NCI-H2227 (cell line): ENCODE data around the gene ADI1.
"Not testable (repeated sequence)": the region's sequence is repeated elsewhere in the genome, so short reads cannot be mapped to it uniquely, and the experiment has no call there.

ENCODE experiments used
- DNase-seq: peaks from one replicate; lab custom pipeline; 2025; ENCODE audit not compliant: unreplicated experiment; lab: John Stamatoyannopoulos, UW

ADI1 gene

DNA sequence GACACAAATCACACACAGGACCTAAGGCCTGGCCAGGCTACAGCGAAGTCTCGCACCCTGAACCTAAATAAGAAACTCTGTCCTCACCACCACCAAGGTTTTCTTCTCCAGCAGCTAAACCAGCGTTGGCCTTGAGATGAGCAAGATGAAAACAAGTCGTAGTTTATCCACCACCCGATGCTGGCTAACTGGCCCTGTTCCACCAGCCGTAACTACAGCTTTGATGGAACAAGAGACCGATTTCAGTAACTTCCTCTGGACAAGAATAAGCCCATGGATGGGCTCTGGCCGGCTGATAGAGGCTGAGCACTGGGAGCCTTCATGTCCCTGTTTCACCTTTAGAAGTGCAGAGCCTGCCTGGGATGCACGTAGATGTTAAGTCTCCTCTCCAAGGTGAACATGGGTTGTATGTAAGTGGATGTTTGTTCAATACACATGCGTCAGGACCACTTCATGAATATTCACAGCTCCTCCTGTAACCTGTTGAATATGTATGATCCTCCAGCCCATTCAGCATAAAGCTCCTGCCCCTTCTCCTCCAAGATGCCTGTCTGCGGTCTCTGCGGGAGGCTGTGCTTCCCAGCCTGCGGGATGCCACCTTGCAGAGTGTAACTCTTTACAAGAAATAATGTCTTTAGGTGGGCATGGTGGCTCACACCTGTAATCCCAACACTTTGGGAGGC lies 24.2 kb downstream of the ADI1 start:
- no peak for DNase-seq

DNA sequence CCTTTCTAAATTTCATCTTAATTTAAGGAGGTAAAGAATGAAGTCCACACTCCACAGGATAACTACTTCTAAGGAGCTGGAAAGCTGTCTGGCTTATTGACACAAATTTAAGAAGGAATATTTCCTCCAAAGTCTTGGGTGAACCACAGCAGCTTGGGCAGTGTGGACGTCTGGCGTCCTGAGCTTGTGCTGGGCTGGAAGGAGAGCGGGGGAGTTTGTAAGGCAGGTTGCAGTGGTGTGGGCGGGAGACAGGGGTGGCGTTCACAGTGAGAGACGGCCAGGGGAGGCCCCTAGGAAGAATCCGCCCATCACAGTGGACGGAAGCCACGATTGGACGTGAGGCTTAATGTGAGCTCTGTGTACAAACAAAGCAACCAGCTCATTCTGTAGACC lies 25.7 kb downstream of the ADI1 start:
- peak; percentile 86 for DNase-seq

DNA sequence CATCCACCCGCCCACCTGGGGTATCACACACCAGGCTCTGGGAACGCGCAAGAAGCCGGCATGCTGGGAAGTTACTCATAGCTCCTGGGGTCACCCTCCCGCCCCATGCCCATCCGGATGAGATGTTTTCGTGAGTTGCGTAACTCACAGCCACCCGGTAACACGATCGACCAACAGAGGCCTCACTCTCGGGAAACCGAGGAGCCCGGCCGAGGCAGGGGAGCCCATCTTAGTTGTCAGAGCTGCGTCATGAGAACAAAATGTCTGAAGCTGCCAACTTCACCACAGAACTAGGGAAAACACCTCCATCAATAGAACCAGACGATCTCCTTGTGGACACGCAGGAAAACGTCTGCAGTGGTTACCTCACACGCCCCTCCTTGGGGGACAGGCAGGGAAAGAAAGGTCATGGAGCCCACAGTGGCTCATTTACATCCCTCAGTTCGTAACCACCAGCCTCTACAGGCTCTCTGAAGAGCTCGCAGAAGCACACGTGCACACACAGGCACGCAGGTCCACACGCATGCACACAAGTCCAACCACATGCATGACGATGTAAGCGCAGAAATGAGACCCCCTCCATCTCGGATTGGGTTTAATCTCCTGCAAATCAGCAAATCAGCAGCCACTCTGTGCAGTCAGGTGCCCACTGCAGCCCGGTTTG lies 26.2 kb downstream of the ADI1 start:
- peak; percentile 60 for DNase-seq

DNA sequence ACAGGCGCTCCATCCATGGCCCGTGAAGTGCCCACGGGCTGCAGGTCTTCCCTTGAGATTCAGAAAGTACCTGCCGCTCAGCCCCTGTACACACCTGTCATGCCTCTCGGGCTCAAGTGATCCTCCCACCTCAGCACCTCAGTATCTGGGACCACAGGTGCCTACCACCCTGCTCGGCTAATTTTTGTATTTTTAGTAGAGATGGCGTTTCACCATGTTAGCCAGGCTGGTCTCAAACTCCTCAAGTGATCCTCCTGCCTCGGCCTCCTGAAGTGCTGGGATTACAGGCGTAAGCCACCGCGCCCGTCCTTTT lies 26.9 kb downstream of the ADI1 start:
- not testable (repeated sequence) for DNase-seq

DNA sequence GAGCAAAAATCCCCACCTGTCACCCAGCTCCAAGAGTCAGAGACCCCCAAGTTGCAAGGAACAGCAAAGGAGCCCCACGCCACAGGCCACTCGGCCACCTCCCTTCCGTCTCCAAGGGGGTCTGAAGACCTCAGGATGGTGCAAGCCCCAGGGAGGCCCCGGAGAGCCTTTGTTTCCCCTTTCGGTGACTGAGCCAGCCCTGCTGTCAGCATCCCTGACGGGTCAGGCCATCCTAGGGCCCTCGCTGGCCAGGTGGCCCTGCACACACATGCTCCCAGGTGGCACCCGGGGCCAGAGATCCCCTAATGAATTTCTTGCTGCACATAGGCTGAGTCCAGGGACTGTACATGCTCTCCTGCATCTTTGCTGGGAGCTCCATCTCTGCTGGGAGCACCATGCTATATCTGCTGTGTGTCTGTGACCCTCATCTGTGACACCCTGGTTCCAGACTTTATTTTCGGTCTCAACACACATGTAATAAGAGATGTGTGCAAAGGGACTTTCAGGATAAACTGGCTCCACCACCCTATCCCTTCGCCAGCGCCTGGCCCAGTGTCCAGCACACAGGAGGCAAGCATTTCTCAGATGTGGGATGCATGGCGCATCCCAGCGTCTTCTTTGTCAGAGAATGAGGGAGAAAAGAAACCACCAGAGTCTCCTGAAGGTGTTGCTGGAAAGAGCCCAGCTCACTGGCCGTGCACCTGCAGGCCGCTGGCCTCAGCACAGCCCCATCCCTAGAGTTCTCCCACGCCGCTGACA lies 27.4 kb downstream of the ADI1 start:
- no peak for DNase-seq

DNA sequence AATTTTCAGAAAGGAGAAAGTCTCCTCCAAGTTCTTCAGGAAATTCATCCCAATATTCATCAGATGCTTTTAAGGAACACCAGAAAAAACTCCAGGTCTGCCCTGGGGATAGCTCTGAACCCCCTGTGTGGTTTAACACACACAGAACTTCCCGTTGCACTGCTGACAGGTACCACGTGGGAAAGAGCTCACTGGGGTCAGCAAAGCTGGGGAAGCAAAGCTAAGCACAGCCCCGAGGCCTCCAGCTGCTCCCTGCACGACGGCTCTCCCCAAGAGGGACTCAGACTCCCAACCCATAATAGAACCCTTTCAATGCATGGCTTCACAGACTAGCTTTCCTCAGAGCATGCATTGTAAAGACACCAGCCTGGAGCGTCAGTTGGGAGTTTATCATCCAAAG lies 28.0 kb downstream of the ADI1 start:
- DNase-seq: no peak

DNA sequence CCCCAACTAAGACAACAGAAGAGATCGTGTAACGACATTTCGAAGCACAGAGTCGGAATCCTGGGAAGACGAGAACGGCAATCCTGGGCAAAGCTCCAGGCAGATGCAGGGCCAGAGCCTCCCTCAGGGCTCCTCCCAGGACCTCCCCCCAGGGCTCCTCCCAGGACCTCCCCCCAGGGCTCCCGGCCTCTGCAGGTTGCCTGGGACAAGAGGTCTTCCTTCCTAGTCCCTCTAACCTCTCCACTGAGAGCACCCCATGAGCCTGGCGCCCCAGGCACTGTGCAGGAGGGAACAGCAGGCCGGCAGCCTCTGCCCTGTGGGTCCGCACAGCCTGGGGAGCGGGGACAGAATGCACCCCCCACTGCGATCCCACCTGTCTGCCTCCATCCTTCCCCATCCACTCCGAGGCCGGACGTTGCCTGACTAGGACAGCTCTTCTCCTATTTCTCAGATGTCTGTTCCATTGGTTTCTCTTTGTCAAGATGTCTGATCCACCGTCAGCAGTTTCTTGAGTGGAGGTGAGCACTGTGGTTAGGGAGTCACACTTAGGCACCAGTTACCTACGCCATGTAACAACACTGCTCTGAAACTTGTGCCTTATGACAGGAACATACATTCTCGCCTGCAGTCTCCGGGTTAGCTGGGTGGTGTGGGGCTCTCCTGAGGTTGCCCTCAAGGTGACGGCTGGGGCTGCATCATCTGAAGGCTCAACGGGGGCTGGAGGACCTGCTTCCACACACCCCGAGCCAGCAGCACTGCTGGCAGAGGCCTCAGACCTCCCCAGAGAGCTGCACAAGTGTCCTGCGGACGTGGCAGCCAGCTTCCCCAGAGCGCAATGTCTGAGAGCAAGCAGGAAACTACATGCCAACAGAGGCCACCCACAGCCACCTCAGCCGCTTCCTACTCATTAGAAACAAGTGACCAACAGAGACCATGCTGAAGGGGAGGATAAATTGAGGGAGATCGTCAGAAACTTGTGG lies 28.9 kb downstream of the ADI1 start:
- DNase-seq: no peak

DNA sequence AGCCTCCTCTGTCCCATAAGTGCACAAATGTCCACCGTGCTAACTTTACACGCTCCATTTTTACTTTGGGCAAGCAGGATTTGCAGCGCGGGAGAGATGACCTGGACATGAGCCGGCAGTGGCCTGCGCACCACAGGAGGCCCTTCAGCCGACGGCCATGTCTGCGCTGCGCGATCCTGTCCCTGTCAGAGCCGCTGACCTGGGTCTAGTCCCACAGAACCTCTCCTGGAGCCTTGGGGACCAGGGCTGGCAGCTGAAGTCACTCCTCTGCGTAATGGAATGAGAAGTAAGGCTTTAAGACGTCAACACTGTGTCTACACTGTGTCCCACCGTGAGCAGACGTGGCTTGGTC lies 29.6 kb downstream of the ADI1 start:
- no peak for DNase-seq

DNA sequence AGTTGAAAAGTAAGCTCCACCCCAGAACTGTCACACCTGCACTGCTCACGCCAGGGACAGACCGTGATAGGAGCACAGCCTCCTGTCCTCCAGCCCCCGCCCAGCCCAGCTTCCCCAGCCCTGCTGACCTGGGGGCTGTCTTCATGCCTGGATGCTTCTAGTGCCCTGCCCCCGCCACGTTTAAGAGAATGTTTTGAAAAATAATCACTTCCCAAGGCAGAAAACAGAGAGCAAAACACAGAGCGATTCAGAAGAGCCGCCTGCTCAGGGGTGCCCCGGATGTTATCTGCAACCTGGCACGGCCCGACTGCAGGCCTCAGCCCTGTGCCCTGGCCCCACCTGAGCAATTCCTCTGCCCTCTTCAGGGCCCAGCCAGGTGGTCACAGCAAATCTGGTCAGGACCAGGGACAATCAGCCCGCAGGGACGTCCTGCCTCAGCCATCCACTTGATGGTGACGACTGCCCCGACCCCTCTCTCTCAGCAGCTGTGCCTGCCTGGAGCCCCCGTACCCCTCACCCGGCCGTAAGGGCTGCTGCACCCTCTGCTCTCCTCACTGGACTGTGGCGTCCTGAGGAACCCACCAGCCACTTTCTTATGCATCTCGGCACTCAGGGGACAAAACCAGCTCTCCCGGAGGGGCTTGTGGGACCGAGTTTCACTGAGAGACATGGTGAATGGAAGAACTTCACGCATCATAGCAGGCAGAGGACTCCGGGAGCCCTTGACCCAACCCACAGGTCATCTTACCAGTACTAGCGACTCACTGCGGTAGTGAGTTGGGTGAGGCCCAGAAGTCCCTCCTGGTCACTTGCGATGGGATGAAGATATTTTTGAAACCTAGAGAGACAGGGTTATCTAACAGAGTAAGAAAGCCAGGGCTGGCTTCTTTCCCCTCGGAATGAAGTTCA lies 30.2 kb downstream of the ADI1 start:
- DNase-seq: no peak

DNA sequence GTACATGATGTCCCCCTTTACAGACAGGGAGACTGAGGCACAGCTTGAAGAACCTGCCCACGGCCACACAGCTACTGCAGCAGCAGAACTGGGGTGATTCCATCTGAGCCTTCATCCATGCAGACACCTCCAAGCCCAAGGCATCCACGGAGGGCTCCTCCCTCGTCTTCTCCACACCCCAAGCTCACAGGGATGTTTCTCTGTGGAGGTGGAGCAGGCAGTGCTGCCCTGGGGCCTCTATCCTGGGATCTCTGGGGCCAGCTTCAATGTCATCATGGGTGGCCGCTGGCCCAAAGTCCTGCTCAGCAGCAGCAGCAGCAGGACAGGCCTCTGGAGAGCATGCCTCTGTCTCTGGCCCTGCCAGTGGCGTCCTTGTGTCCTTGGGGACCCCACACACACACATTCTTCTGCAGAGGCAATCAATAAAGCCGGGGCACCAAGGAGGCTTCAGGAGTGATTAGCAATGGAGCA lies 31.2 kb downstream of the ADI1 start:
- no peak for DNase-seq

DNA sequence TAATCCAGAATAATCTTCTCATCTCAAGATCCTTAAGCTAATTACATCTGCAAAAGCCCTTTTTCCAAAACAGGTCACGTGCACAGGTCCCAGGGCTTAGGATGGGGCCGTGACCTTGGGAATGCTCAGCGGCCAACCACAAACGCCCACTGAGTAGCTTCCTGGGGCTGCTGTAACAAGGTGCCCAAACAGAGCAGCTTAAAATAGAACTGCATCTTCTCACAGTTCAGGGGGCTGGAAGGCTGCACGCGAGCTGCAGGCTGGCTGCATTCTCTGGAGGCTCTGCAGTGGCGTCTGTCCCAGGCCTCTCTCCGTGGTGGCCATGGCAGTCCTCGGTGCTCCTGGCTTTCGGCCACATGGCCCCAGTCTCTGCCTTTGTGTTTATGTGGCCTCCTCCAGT lies 31.9 kb downstream of the ADI1 start:
- DNase-seq: no peak

DNA sequence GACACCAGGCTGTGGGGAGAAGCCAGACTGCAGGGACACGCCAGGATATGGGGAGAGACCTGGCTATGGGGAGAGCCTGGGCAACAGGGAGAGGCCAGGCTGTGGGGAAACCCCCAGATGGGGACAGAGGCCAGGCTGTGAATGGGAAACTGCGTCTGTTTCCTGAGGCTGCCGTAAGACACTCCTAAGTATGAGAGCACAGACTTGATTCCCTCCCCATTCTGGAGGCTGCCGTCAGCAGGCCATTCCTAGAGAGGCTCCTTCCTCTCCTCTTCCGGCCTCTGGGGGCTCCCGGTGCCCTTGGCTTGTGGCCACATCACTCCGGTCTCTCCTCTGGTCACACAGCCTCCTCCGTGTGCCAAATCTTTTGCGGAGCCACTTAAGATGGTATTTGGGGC lies 32.3 kb downstream of the ADI1 start:
- DNase-seq: no peak

DNA sequence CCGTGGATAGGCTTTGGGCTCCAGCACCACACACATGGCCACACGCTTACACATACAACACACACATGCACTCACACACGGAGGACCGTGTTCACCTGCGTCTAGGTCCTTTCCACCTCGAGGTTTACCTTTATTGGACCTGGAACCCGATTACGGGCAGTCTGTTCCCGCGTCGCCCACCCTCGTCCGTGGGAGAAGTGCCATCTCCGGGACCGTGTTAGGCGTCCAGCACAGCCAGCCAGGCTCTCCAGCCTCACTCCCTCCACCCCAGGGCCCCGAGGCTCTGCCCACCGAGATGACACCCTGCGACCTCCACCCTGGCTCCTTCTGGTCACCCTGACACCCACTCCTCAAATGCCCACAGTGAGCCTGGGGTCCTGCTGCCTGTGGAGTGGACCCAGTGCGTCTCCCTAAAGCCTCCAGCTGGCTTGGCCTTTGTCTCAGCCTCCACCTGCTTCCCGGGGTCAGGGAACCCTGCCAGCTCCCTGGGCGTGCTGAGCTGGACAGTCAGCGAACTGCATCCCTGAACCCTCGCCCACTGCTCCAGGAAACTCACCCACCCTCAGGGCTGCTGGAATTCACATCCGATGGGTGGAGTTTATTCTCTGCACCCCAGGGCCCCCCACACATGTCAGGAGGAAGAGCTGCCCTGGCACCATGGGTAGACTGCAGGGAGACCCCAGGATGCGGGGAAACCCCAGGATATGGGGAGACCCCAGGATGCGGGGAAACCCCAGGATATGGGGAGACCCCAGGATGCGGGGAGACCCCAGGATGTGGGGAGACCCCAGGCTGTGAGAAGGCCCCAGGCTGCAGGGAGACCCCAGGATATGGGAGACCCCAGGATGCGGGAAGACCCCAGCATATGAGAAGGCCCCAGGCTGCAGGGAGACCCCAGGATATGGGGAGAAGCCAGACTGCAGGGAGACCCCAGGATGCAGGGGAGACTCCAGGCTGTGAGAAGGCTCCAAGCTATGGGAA lies 33.0 kb downstream of the ADI1 start:
- no peak for DNase-seq

DNA sequence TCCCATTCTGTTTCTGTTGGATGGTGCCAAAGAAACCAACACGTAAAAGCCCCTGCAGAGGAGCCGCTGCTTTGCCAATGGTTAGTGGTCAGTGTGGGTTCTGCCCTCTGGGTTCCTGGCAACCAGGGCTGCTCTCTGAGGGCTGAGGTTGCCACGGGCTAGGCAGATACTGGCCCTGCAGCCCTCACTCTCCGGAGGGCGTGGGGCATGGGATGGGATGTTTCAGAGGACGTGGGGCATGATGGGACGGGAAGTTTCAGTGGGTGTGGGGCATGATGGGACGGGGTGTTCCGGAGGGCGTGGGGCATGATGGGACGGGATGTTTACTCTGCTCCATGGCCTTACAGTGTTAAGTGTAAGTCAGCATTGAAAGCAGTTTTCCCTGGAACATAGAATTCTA lies 34.2 kb downstream of the ADI1 start:
- no peak for DNase-seq

DNA sequence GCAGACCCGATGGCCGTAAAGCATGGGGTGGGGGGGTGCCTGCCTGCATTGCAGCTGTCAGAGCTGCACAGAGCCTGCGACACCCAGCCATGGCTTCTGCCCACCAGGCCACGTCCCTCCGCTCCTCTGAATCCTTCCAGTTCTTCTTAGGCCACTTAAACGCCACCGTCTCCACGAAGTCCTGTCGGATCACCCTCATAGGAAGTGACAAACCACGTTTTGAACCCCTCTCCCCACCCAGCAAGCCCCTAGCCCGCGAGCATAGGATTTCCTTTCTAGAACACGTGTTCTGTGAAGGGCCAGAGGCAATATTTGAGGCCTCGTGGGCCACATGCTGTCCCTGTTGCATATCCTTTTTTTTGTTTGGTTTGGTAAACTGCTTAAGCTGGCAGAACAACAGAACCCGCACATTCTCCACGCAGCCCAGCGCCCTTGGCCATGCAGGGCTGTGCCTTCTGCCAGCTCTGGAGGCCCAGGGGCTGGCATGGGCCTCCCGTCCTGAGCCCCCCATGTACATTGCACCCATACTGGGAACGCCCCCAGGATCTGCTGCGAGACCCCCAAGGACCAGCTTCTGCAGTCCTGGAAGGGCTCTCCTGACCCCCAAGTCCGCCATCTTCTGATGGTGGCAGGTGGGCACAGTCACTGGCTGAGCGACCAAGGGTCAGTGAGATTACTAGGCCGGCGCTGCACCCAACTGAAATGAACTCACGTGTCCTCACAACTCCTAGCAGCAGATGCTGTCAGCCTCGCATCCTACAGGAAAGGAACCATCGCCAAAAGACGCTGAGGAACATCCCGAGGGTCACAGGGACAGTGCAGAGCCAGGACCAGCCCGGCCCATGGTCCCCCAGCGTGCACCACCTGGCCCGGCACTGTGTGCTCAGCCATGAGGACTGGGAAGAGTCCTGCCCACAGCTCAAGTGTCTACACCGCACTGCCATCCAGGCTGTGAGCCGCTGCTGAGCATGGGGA lies 35.1 kb downstream of the ADI1 start:
- no peak for DNase-seq

DNA sequence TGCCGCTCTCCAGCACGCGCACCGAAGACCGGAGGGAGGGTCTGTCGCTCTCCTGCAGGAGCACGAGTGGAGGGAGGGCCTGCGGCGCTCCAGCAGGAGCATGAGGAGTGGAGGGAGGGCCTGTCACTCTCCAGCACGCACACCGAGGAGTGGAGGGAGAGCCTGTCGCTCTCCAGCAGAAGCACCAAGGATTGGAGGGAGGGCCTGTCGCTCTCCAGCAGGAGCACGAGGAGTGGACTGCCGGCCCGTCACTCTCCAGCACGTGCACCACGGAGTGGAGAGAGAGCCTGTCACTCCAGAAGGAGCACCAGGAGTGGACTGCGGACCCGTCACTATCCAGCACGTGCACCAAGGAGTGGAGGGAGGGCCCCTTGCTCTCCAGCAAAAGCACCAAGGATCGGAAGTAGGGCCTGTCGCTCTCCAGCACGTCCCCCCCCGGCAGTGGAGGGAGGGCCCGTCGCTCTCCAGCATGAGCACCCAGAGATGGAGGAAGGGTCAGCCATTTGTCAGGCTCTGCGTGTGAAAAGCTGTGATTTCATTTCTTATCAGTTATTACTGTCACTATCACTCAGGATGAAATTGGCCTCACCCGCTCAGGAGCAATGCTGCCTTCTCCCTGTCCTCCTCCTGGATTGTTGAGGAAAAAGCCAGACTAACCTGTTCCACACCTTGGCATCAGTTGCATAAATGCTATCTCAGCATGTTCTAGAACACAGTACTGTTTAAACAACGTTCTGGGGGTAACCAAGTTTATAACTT lies 35.9 kb downstream of the ADI1 start:
- DNase-seq: no peak

DNA sequence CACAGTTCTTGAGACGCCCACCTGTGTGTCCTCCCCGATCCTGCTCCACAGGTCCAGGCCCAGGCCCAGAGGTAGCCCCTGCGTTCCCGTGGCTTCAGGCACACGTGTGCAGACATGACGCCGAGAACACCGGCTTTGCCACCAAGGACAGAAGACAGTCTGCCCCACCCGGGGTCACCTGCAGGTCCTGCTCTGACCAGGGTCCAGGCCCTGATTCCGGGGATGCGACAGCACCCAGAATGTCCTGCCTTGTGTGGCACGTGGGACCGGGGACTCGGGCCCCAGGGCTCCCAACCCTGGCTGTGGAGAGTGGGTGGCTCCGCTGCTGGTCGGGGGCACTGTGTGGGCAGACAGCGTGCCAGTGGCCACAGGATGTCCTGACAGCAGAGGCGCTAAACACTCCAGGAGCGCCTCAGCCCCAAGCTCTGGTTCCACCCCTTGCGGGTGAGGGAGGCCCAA lies 36.9 kb downstream of the ADI1 start:
- DNase-seq: no peak
